CD4-positive, alpha-beta T cell treated with Interleukin-4 for 4 hours (primary cell): ENCODE data around the gene RAI1.

Source experiments
- DNase-seq: peaks from one replicate; pipeline ENCODE4 v3.0.0-alpha.2; 2020

Gene RAI1

DNA sequence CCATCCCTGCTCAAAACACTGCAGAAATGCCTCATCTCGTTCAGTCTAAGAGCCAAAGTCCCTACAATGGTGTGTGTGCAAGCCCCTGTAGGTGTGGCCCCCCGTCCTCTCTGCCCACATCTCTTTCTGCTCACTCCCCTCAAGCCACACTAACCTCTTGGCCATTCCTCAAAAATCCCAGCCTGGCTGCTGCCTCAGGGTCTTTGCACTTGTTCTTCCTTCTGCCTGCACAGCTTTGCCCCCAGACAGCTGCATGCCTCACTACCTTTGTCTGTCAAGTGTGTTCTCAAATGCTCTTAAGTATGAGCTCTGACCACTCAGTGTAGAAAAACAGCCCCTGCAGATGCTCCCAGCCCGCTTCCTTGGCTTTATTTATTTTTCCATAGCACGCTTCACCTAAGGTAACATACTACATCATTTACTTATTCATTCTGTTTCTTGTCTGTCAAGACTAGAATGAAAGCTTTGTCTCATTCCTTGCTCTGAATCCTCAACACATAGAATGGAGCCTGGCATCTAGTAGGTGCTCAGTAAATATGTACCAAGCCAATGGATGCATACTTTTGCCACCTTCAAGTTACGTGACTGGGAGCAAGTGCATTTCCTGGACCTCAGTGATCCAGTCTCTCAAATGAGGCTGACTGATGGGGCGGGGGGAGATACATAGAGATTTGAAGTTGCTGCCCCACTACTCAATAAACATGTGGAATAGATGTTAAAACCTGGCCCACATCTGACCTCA, 38.1 kb downstream of the RAI1 start:
- no peak for DNase-seq

DNA sequence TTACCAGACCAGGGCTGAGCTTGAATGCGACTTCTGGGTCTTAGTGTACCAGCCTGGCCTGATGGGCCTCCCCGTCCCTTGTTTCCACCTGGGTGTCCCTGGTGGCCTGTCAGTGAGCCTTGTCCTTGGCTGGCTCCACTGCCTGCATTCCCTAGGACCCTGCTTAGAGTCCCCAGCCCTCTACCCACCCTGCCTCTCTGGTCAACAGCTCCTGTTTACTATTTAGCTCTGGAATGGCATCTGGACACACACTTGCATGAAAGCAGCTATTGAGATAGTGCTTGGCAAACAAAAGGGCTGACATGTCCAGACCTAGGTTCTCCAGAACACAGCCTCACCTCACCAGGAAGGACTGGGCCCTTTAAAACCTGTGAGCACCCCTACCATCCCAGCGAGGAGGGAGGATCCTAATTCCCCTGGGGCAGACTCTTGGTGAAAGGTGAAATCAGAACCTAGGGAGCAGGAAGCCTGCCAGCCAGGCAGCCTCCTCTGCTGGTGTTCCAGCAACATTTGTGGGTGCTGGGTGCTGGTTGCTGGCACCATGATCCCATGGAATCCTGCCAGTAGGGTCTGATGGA, 38.8 kb downstream of the RAI1 start:
- DNase-seq, result no peak

DNA sequence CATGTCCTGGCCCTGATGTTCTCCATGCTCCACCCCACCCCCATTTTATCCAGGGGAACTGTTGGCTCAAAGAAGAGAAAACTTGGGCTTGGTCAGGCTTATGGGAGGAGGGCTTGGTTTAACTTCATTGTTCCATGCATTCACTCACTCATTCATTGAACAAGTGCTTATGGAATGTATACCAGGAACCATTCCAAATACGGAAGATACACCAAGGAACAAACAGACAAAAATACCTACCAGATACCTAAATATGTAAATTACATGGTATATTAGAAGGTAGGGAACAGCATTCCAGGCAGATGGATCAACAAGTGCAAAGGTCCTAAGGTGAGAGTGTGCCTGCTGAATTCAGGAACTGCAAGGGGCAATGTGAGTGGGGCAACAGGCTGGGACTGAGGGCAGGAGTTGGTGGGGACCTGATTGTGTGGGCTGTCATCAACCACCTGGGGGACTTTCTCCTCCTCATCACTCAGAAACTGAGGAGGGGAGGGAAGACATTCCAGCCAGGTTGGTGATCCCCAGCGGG, 39.9 kb downstream of the RAI1 start:
- DNase-seq, result no peak

DNA sequence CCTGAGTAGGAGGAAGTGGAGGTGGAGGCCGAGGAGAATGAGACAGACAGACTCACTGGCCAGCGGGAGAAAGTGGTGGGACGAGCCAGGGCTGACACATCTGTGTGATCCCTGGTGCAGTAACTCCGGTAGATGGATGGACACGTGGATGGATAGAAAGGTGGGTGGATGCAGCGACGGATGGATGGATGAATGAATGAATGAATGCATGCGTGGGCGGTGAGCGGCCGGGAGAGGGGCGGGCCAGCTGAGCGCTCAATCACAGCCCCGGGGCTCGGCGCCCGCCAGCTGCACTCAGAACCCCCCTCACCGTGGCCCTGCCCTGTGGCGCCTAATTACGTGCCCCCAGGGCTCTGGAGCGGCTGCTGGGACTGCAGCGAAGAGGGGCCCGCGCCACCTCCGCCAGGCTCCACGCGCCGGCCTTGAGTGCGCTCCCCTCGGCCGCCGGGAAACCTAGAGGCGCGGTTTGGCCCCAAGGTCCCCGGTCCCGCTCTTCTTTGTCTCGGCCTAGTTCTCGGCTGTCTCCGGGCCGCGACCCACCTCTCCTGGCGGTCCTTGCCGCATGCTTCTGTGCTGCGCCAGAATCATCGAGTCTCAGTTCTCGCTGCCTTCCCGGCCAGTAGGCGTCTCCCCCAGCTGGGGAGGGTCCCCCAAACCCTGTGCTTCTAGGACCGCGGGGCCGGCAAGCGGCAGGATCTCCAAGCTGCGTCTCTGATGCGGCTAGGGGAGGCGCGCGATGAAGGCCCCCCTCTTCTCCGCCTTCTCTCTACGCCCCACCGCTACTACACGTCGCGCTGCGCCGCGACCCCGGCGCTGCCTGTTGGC, 41.0 kb downstream of the RAI1 start:
- no peak for DNase-seq

GRCh38 chr17:17722906-17723353, 41.7 kb downstream of the RAI1 start:
- DNase-seq, result no peak

GRCh38 chr17:17723354-17724261, 42.4 kb downstream of the RAI1 start:
- DNase-seq, result no peak

DNA sequence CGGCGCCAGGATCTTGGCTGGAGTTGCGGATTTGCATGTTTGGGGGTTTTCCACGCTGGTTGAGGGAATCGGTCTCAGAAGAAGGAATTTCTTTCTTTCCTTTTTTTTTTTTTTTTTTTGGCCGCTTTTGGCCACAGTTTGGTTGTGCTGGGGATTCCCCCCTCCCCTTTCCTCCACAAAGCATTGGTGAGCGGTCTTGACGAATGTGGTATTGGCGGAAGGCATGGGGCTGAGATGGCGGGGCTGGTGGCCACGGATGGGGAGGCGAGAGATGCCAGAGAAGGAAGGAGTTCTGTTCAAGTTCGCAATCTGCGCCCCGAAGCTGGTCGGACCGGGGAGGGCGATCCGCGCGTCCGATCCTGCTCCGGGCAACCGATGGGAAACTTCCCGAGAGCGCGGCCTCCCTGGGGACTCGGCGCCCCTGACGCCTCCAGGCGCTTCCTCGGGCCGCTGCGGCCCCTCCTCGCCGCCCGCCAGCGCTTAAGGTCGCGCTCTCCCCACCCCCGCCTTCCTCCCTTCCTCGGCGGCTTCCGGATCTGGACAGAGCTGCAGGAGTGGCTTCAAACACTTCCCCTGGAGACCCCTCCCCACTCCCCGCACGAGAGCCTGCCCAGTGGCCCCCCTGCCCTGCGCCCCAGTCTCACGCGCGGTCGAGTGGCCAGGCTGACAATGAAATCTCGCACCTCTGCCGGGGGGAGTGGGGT, 43.2 kb downstream of the RAI1 start:
- no peak for DNase-seq

DNA sequence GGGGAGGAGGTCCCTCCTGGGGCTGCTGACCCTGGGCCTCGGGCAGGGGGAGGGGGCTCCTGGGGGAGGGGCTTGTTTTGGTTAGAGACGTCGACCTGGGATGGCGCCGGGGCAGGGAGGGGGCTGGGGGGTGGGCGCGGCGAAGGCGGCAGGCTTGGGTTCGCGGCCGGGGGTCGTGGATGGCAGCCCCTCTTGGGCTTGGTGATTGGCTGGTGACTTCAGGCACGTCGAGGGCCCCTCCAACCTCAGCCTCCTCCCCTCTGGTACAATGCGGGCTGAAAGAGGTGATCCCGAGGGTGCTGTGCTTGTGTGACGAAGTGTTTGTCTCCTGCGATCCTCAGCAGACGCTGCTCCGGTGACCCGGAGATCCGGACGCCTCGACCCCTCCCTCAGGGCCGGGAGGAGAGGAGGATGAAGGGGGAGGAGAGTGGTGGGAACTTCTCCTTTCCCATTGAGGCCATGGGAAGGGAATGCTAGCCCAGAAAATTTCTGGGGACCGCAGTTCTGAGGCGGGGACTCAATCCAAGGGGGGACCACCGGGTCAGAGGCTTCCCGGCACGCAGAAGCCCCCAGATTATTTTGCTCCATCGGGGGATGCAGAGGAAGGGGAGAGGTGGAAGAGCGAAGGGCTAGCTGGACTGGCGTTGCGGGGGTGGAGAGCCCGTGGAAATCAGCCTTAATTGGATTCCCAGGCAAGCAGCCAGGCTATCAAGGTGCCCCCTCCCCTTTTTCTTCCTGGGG, 43.9 kb downstream of the RAI1 start:
- no peak for DNase-seq

GRCh38 chr17:17725752-17726457, 44.6 kb downstream of the RAI1 start:
- no peak for DNase-seq

DNA sequence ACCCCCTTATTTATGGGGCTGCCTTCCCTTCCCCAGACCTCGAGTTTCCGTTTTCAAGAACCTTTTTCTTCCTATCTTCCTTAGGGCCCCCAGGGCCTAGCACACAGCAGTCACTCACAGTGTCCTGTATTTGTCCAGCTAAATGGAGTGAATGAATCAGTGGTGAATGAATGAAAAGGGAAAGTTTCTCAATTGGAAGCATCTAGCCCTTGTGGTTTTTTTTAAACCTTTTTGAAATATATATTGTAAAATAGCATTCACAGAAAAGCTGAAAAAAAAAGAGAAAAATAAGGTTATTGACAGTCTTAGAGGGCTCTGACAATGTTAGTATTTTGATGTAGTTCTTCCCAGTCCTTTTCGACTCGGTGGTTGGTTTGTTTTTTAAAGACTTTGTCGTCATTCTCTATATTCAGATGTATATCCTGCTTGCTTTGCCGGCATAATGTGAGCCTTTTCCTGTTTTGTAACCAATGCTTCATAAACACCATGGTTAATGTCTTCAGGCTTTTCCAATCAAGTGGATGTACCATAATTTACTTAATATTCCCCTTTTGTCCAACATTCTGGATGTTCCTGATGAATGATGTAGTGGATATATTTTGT, 45.3 kb downstream of the RAI1 start:
- no peak for DNase-seq

- DNase-seq, result no peak
Measured at GRCh38 chr17:17727111-17727659, 45.9 kb downstream of the RAI1 start.

DNA sequence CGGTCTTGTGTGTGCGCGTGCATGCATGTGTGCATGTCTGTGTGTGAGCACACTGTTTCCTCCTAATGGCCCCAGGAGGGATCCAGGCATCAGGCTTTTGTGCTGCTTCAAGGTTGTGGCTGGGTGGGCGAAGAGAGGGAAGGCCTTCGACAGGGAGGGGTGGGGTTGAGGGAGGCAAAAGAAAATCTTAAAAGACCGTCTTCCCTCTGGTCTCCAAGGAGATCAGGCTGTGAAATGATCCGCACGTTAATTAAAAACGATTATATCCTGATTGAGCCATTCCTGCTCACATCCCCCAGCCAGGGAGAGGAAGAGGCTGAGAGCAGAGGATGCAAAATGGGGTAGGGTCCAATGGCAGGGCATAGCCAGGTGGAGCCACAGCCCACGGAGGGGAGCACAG, 46.9 kb downstream of the RAI1 start:
- DNase-seq, result no peak

DNA sequence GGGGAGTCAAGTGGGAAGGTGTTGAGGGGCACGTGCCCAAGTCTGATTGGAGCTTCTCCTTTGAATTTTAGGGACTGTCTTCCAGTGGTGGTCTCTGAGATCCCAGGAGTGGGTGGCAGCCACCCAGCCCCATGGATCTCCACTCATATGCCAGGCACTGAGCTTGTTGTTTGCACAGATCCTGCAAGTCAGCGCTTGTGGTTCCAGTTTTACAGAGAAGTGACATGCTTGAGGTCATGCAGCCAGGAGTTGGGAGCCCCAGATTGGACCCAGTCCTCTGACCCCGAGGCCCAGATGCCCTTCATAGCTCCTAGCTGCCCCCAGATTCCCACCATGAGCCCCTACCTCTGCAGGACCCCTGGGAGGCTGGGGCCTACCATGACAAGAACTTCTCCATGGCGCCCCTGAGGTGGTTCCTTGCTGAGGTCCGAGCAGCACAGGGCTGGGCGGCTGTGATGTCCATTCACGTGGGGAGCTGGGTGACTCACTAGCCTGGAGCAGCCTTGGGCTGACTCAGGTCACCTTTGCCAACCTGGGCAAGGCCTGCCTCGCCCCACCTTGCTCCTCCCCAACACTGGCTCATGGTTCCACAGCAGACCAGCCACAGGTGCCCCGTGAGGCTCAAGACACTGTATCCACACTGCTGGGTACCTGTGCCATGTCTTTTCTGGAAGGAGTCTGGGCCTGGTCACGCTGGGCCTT, 47.4 kb downstream of the RAI1 start:
- no peak for DNase-seq

DNA sequence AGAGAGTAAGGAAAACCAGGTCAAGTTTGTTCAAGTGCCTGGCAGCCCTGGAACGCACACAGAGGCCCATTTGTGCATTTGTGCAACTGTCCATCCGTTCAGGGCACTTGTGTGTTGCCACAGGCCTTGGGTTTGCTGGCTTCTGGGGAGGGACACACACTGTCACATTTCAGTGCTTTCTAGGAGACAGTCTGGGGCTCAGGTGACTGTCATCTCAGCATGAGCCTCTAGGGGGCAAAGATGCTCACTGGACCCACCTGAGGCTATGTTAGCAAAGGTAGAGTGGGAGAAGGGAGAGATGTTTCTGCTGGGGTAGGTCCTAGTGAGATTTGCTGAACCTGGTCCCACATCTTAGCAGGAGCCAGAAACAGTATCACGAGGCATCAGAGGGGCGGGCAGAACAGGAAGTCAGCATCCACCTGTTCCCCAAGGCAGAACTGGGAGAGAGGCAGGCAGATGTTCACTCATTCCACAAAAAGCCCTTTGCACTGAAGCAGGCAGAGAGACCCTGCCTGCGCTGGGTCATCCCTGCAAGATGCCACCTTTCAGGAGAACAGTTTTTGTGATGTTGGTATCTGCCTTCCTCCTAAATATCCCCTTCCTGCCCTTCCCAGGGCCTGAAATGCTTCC, 48.5 kb downstream of the RAI1 start:
- DNase-seq, result peak; percentile 67

DNA sequence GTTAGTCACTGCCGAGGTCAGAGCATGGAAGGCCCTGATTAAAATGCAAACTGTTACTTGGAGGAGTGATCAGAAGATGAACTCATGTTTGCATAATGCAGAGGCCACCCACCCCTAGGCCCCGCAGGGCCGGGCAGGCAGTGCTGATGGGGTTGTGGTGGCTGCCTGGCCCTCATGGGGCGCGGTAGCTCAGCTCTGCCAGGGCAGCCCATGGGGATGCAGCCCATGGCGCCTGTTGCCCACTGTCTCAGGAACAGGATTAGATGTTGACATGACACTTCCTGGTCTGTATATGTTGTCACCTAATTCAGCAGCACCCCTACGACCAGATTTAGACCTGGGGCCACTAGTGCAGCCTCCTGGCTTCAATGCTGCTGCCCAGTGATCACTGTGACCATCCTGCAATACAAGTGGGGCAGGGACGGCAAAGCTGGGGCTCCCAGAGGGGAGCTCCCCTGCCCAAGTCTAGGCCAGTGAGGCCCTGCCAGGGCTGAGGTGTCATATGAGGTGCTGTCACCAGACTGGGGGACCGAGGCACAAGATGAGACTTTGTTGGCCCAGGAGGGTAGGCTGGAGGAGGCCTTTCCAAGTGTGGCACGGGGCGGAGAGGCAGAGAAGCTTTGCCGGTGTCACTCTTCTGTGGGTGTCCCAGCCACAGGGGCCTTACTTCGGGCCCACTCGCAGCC, 49.1 kb downstream of the RAI1 start:
- DNase-seq, result no peak

GRCh38 chr17:17732444-17732843, 51.2 kb downstream of the RAI1 start:
- DNase-seq, result no peak

GRCh38 chr17:17732892-17733670, 51.8 kb downstream of the RAI1 start:
- DNase-seq, result no peak
